CD14-positive monocyte (primary cell): ENCODE results near the gene PARVB. TPM values are rescaled to one million over a fixed set of nuclear protein-coding genes. Genes with fewer than 3 reads are reported as not detected.

ENCODE experiments used
- DNase-seq, 3 donors: peaks; one replicate each; pipeline ENCODE4 v3.0.0-alpha.2; 2011 to 2022
- H2AFZ ChIP-seq: 2 replicates; pipeline ENCODE4 v1.6.0; 2012; ENCODE audit warnings: mild to moderate bottlenecking, low read depth, low read length, inconsistent platforms; ENCODE audit not compliant: insufficient read depth, poor library complexity, severe bottlenecking
- H3K27ac ChIP-seq, 2 donors: 1 replicate in 1 of 2; 2 replicates in 1 of 2; pipeline ENCODE4 v1.5.1; 2012 to 2013; ENCODE audit warnings: low read length in 2 of 2, control low read depth in 1 of 2, inconsistent platforms in 1 of 2, low read depth in 1 of 2, mild to moderate bottlenecking in 1 of 2
- H3K27me3 ChIP-seq, 2 donors: one replicate each; pipeline versions ENCODE4 v1.6.0 to v1.6.1; 2011 to 2013; ENCODE audit warnings: low read length in 2 of 2; ENCODE audit not compliant: control insufficient read depth in 2 of 2, insufficient read depth in 2 of 2
- H3K36me3 ChIP-seq, 2 donors: replicated peaks in 1 of 2; 1 replicate in 1 of 2; 2 replicates in 1 of 2; pipeline versions ENCODE4 v1.5.1 to v1.6.1; 2012 to 2013; ENCODE audit warnings: low read length in 2 of 2, control low read depth in 1 of 2, inconsistent platforms in 1 of 2, mild to moderate bottlenecking in 1 of 2; ENCODE audit not compliant: insufficient read depth in 2 of 2, control insufficient read depth in 1 of 2
- H3K4me1 ChIP-seq, 2 donors: 1 replicate in 1 of 2; 2 replicates in 1 of 2; pipeline versions ENCODE4 v1.5.1 to v1.6.1; 2012 to 2013; ENCODE audit warnings: low read length in 2 of 2, control low read depth in 1 of 2, inconsistent platforms in 1 of 2, mild to moderate bottlenecking in 1 of 2, moderate library complexity in 1 of 2; ENCODE audit not compliant: insufficient read depth in 2 of 2, control insufficient read depth in 1 of 2
- H3K4me2 ChIP-seq: replicated peaks from 2 replicates; pipeline ENCODE3; 2012; ENCODE audit warnings: low read length, moderate library complexity, mild to moderate bottlenecking; ENCODE audit not compliant: poor library complexity, severe bottlenecking; ENCODE audit errors: extremely low read depth
- H3K4me3 ChIP-seq, 3 experiments: fragments of 200-600 bp in 1 of 3; sonication (generic) in 1 of 3; replicated peaks in 1 of 3; 1 replicate in 2 of 3; 2 replicates in 1 of 3; pipeline ENCODE4 v1.5.1; 2011 to 2013; ENCODE audit warnings: low read length in 3 of 3, mild to moderate bottlenecking in 3 of 3, control low read depth in 2 of 3, low read depth in 2 of 3, inconsistent platforms in 1 of 3, moderate library complexity in 1 of 3
- H3K79me2 ChIP-seq: 2 replicates; pipeline ENCODE4 v1.6.0; 2012; ENCODE audit warnings: mild to moderate bottlenecking, control low read depth, inconsistent platforms, low read length, moderate library complexity; ENCODE audit not compliant: insufficient read depth
- H3K9ac ChIP-seq: 2 replicates; pipeline ENCODE4 v1.6.0; 2017; ENCODE audit warnings: low read length, mild to moderate bottlenecking; ENCODE audit not compliant: insufficient read depth, poor library complexity, severe bottlenecking
- H3K9me3 ChIP-seq, 2 donors: replicated peaks in 1 of 2; 1 replicate in 1 of 2; 2 replicates in 1 of 2; pipeline versions ENCODE4 v1.5.1 to v1.6.1; 2012 to 2013; ENCODE audit warnings: low read length in 2 of 2, control low read depth in 1 of 2; ENCODE audit not compliant: control insufficient read depth in 1 of 2, insufficient read depth in 1 of 2
- H4K20me1 ChIP-seq: 2 replicates; pipeline ENCODE4 v1.6.0; 2012; ENCODE audit warnings: mild to moderate bottlenecking, low read length, control low read depth, moderate library complexity; ENCODE audit not compliant: insufficient read depth
- H3K27ac Mint-ChIP-seq, 7 donors: one replicate each; pipeline ENCODE4 v1.8.0; 2020; ENCODE audit warnings: mild to moderate bottlenecking in 7 of 7, mixed read lengths in 7 of 7, moderate library complexity in 6 of 7, inconsistent platforms in 2 of 7
- H3K27me3 Mint-ChIP-seq, 3 donors: one replicate each; pipeline ENCODE4 v1.8.0; 2021 to 2022; ENCODE audit warnings: low read depth in 3 of 3, mild to moderate bottlenecking in 3 of 3, mixed read lengths in 3 of 3, moderate library complexity in 3 of 3, inconsistent platforms in 1 of 3
- H3K36me3 Mint-ChIP-seq, 2 donors: one replicate each; pipeline ENCODE4 v1.8.0; 2020; ENCODE audit warnings: mixed read lengths in 2 of 2, inconsistent platforms in 1 of 2, mild to moderate bottlenecking in 1 of 2
- H3K4me1 Mint-ChIP-seq: one replicate; pipeline ENCODE4 v1.8.0; 2020; ENCODE audit warnings: mild to moderate bottlenecking, mixed read lengths
- H3K4me3 Mint-ChIP-seq, 2 donors: one replicate each; pipeline ENCODE4 v1.8.0; 2020; ENCODE audit warnings: mild to moderate bottlenecking in 2 of 2, mixed read lengths in 2 of 2, moderate library complexity in 1 of 2
- H3K9me3 Mint-ChIP-seq, 7 donors: one replicate each; pipeline ENCODE4 v1.8.0; 2020 to 2022; ENCODE audit warnings: mixed read lengths in 7 of 7, mild to moderate bottlenecking in 6 of 7, moderate library complexity in 6 of 7, inconsistent platforms in 2 of 7
- WGBS: methylation state at CpG from one replicate; pipeline ENCODE4 v1.1.5; 2013; ENCODE audit warnings: missing lambda C conversion rate; ENCODE audit not compliant: insufficient coverage; 5-methylcytosine and 5-hydroxymethylcytosine counted together
- intact Hi-C, 2 donors: fragments of 100-400 bp; cut with micrococcal nuclease; formaldehyde crosslinking; loops; one replicate each; pipeline versions ENCODE4 v1.15.0 to v1.15.1; 2023
- polyA plus RNA-seq, 3 donors: library from polyadenylated mRNA; depleted of rRNA in 1 of 3; unstranded in 2 of 3; stranded (reverse) in 1 of 3; fragments of 300-500 nt in 2 of 3; fragments of >200 nt in 1 of 3; fragmentation: Illumina TruSeq in 2 of 3; gene quantifications; 1 replicate in 2 of 3; 2 replicates in 1 of 3; pipeline ENCODE4 v1.2.3, GENCODE V29; 2012 to 2021
- TF ChIP-seq, protein P1 (sequence below): fragments of 200-600 bp; IDR thresholded peaks from one replicate; pipeline ENCODE4 v1.8.0; 2022; ENCODE audit warnings: antibody characterized with exemption, mild to moderate bottlenecking

The PARVB gene
- polyA plus RNA-seq, 3 donors, result 13.4 to 38.5 (median 17.9) TPM

DNA sequence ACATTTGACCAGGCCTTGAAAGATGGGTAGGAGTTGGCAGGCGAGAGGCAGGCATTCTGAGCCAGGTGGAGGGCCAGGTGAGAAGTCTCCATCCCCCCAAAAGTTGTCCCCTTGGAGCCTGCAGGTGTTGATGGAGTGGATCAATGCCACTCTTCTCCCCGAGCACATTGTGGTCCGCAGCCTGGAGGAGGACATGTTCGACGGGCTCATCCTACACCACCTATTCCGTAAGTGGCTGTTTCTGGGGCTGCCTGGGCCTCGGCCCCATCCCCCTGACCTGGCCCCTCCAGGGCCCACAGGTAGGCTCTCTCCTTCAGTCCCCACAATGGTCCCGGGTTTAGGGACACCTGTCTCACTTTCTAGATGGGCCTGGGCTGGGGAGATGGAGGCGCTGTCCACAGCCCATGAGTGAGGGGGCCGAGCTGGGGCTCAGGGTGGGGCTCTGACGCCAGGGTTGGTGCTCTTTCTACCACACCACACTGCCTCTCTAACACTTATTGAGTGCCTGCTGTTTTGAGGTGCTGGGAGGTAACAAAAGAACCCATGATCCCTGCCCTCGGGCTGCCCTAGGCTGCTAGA, 163.6 kb downstream of the PARVB start:
- Mint-ChIP-seq H3K36me3 (peaks cover 45 to 83% of the 10 kb centered on the region in 2 donors), H3K4me1 (peaks cover 40% of the 10 kb centered on the region), H3K27ac (peak overlapping the region in 3 of 7 donors; percentile 25 to 76 (median 65)), H3K4me3 (no peak overlapping the region), H3K9me3 (peaks cover 0 to 2% (median 0%) of the 10 kb centered on the region in 7 donors), H3K27me3 (no peaks in the 10 kb centered on the region)
- Histone ChIP-seq H3K4me1 (peaks cover 31 to 42% of the 10 kb centered on the region in 2 donors), H4K20me1 (peaks cover 83% of the 10 kb centered on the region), H3K9ac (no peak overlapping the region), H2AFZ (no peak overlapping the region), H3K79me2 (peaks cover 56% of the 10 kb centered on the region), H3K4me3 (no peak overlapping the region), H3K9me3 (no peaks in the 10 kb centered on the region), H3K36me3 (peaks cover 54 to 87% of the 10 kb centered on the region in 2 donors), H3K4me2 (no peak overlapping the region), H3K27me3 (no peaks in the 10 kb centered on the region), H3K27ac (peak overlapping the region in 1 of 2 donors; percentile 45)
- no peak for DNase-seq
- 95% methylated on average over 7 of the region's 12 CpGs for WGBS
- intact Hi-C loops, result loop anchor here (10.0 kb wide), 2 partner anchors 307 to 437 kb away; partner anchors contain the start of gene RTL6 (in 1 of the 2)
- TF ChIP-seq, protein P1, sequence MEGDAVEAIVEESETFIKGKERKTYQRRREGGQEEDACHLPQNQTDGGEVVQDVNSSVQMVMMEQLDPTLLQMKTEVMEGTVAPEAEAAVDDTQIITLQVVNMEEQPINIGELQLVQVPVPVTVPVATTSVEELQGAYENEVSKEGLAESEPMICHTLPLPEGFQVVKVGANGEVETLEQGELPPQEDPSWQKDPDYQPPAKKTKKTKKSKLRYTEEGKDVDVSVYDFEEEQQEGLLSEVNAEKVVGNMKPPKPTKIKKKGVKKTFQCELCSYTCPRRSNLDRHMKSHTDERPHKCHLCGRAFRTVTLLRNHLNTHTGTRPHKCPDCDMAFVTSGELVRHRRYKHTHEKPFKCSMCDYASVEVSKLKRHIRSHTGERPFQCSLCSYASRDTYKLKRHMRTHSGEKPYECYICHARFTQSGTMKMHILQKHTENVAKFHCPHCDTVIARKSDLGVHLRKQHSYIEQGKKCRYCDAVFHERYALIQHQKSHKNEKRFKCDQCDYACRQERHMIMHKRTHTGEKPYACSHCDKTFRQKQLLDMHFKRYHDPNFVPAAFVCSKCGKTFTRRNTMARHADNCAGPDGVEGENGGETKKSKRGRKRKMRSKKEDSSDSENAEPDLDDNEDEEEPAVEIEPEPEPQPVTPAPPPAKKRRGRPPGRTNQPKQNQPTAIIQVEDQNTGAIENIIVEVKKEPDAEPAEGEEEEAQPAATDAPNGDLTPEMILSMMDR, result no peak

DNA sequence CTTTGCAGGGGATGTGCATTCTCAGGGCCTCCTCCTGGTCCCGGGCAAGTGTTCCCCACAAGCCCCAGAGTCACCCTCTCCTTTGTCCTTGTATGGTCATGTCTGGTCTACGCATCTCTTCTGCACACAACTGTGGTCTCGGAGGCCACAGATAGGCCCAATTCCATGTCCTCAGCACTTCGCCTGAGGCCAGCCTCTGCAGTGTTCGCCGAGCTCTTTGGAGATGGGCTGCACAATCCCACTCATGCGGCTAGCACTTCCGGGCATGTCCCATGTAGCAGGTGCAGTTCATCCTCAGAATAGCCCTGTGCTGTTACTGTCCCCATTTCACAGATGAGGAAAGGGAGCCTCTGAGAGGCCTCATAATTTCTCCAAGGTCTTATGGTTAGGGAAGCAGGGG, 164.2 kb downstream of the PARVB start:
- WGBS, result 97% methylated on average over 8 of the region's 8 CpGs
- Mint-ChIP-seq H3K27ac (peak overlapping the region in 1 of 7 donors; percentile 25), H3K4me1 (peaks cover 41% of the 10 kb centered on the region), H3K4me3 (no peak overlapping the region), H3K27me3 (no peaks in the 10 kb centered on the region), H3K36me3 (peaks cover 49 to 89% of the 10 kb centered on the region in 2 donors), H3K9me3 (peaks cover 0 to 2% (median 0%) of the 10 kb centered on the region in 7 donors)
- intact Hi-C loops, result loop anchor here (10.0 kb wide), 2 partner anchors 306 to 436 kb away; partner anchors contain the start of gene RTL6 (in 1 of the 2)
- Histone ChIP-seq H3K4me1 (peaks cover 25 to 40% of the 10 kb centered on the region in 2 donors), H3K27me3 (no peaks in the 10 kb centered on the region), H3K4me3 (no peak overlapping the region), H3K36me3 (peaks cover 59 to 93% of the 10 kb centered on the region in 2 donors), H3K9ac (no peak overlapping the region), H3K27ac (peak overlapping the region in 1 of 2 donors; percentile 32), H3K79me2 (peaks cover 50% of the 10 kb centered on the region), H3K4me2 (no peak overlapping the region), H4K20me1 (peaks cover 85% of the 10 kb centered on the region), H2AFZ (no peak overlapping the region), H3K9me3 (no peaks in the 10 kb centered on the region)
- DNase-seq, result no peak
- TF ChIP-seq, protein P1, result no peak
